ENCODE data around the gene AFAP1. TPM values are rescaled to one million over a fixed set of nuclear protein-coding genes. Genes with fewer than 3 reads are reported as not detected.

The AFAP1 gene
- total and polyA plus RNA-seq, 2 donors (not counting 3 experiments of a cell fraction or from before 2014, with no cell fraction given): 32.3 to 103 TPM

- no peak overlapping the region for H3K9ac ChIP-seq (replicated peaks; ENCODE audit: extremely low read depth, insufficient read depth, low read length)
- H2AFZ ChIP-seq (ENCODE audit: low read depth, low read length): no peak overlapping the region
- no peak overlapping the region for H3K4me3 ChIP-seq (replicated peaks in 1 of 3; ENCODE audit: insufficient read depth in 1 of 3, low read depth in 1 of 3, low read length in 3 of 3)
- no peaks in the 10 kb centered on the region for H3K36me3 ChIP-seq (ENCODE audit: control insufficient read depth in 2 of 2, extremely low read depth in 1 of 2, insufficient read depth in 2 of 2, low read length in 2 of 2)
- DNase-seq (ENCODE audit: low read depth, low spot score) (no peak), FAIRE-seq (peak; percentile 61)
- H3K9me1 ChIP-seq (replicated peaks; ENCODE audit: control insufficient read depth, extremely low read depth, insufficient read depth, low read length): no peaks in the 10 kb centered on the region
- BruUV-seq (replicated peaks): no TSS peak
- no peak overlapping the region for H3K27ac ChIP-seq (ENCODE audit: insufficient read depth, low read depth, low read length)
- H3K27me3 ChIP-seq (ENCODE audit: control insufficient read depth in 2 of 2, insufficient read depth in 2 of 2, low read length in 2 of 2): no peaks in the 10 kb centered on the region
- CTCF ChIA-PET: interaction anchor here (1.0 kb wide), 1 partner anchor 109 kb away, joined by 3 read pairs; no protein-coding TSS in a partner anchor
- dilution Hi-C loops (cut with MboI; ENCODE audit: extremely low pct_ligation_motif_present, low sequenced_read_pairs): no loop called here
- peaks cover 49% of the 10 kb centered on the region for H3K4me1 ChIP-seq (ENCODE audit: control insufficient read depth, extremely low read depth, insufficient read depth, low read length)
- POLR2A ChIA-PET: no interaction called here
- peaks cover 98% of the 10 kb centered on the region for H3K79me2 ChIP-seq (ENCODE audit: control insufficient read depth, insufficient read depth, low read length)
- peak overlapping the region; percentile 6 for H3K4me2 ChIP-seq (ENCODE audit: insufficient read depth, low read length)
- no peak for TF ChIP-seq POLR2A (IDR thresholded peaks at IDR 0.05; ENCODE audit: low read depth, low read length)
- peaks cover 4% of the 10 kb centered on the region for H4K20me1 ChIP-seq (replicated peaks; ENCODE audit: control insufficient read depth, extremely low read depth, insufficient read depth, low read length)
- intact Hi-C loops (cut with micrococcal nuclease): no loop called here
- H3K9me3 ChIP-seq (replicated peaks; ENCODE audit: control insufficient read depth, insufficient read depth, low read length): no peaks in the 10 kb centered on the region
Measured at GRCh38 chr4:7879127-7879526, 60.5 kb downstream of the AFAP1 start.

GRCh38 chr4:7878323-7878722 lies 61.3 kb downstream of the AFAP1 start:
- Histone ChIP-seq H3K27ac (ENCODE audit: insufficient read depth, low read depth, low read length) (no peak overlapping the region), H3K9ac (replicated peaks; ENCODE audit: extremely low read depth, insufficient read depth, low read length) (no peak overlapping the region), H3K4me2 (ENCODE audit: insufficient read depth, low read length) (no peak overlapping the region), H2AFZ (ENCODE audit: low read depth, low read length) (no peak overlapping the region), H3K9me3 (replicated peaks; ENCODE audit: control insufficient read depth, insufficient read depth, low read length) (no peaks in the 10 kb centered on the region), H4K20me1 (replicated peaks; ENCODE audit: control insufficient read depth, extremely low read depth, insufficient read depth, low read length) (peaks cover 4% of the 10 kb centered on the region), H3K4me1 (ENCODE audit: control insufficient read depth, extremely low read depth, insufficient read depth, low read length) (peaks cover 49% of the 10 kb centered on the region), H3K79me2 (ENCODE audit: control insufficient read depth, insufficient read depth, low read length) (peaks cover 98% of the 10 kb centered on the region), H3K36me3 (ENCODE audit: control insufficient read depth in 2 of 2, extremely low read depth in 1 of 2, insufficient read depth in 2 of 2, low read length in 2 of 2) (no peaks in the 10 kb centered on the region), H3K4me3 (replicated peaks in 1 of 3; ENCODE audit: insufficient read depth in 1 of 3, low read depth in 1 of 3, low read length in 3 of 3) (no peak overlapping the region), H3K9me1 (replicated peaks; ENCODE audit: control insufficient read depth, extremely low read depth, insufficient read depth, low read length) (no peaks in the 10 kb centered on the region), H3K27me3 (ENCODE audit: control insufficient read depth in 2 of 2, insufficient read depth in 2 of 2, low read length in 2 of 2) (no peaks in the 10 kb centered on the region)
- POLR2A ChIA-PET: no interaction called here
- dilution Hi-C loops (cut with MboI; ENCODE audit: extremely low pct_ligation_motif_present, low sequenced_read_pairs): no loop called here
- no TSS peak for BruUV-seq (replicated peaks)
- FAIRE-seq (peak; percentile 47), DNase-seq (ENCODE audit: low read depth, low spot score) (peak; percentile 57)
- TF ChIP-seq CTCF (IDR thresholded peaks at IDR 0.05; ENCODE audit: extremely low read depth in 1 of 2, insufficient read depth in 1 of 2, low read depth in 1 of 2, low read length in 2 of 2): no peak
- intact Hi-C loops (cut with micrococcal nuclease): no loop called here
- CTCF ChIA-PET: interaction anchor here (0.7 to 3.4 kb wide), 11 partner anchors 8 to 135 kb away, joined by 3 to 18 read pairs (median 4); no protein-coding TSS in a partner anchor
